Heart right ventricle (tissue), 16 donors: ENCODE measurements around the gene CTNNA1. TPM values are rescaled to one million over a fixed set of nuclear protein-coding genes. Genes with fewer than 3 reads are reported as not detected.

Experiments
- ATAC-seq, 8 donors: fragments of 200-7000 bp; cut with Tn5 transposase; one replicate each; pipeline ENCODE4 v1.9.1; 2020; ENCODE audit warnings: mild to moderate bottlenecking in 8 of 8, moderate library complexity in 8 of 8, moderate number of reproducible peaks in 1 of 8
- DNase-seq, 2 donors: peaks; one replicate each; pipeline ENCODE4 v3.0.0-alpha.2; 2020
- H3K27ac ChIP-seq, 10 donors: fragments of 200-600 bp; sonication (generic) in 2 of 10; one replicate each; pipeline versions ENCODE4 v1.5.0 to v1.8.0; 2020 to 2022; ENCODE audit warnings: mild to moderate bottlenecking in 3 of 10
- H3K27me3 ChIP-seq, 7 donors: fragments of 200-600 bp; one replicate each; pipeline ENCODE4 v1.8.0; 2021 to 2022; ENCODE audit warnings: mild to moderate bottlenecking in 2 of 7
- H3K36me3 ChIP-seq, 9 donors: fragments of 200-600 bp; sonication (generic) in 1 of 9; one replicate each; pipeline versions ENCODE4 v1.5.0 to v1.8.0; 2020 to 2022; ENCODE audit warnings: mild to moderate bottlenecking in 2 of 9
- H3K4me1 ChIP-seq, 9 donors: fragments of 200-600 bp; sonication (generic) in 1 of 9; one replicate each; pipeline versions ENCODE4 v1.5.0 to v1.8.0; 2020 to 2022; ENCODE audit warnings: mild to moderate bottlenecking in 4 of 9
- H3K4me3 ChIP-seq, 10 donors: fragments of 200-600 bp; sonication (generic) in 2 of 10; one replicate each; pipeline versions ENCODE4 v1.5.0 to v1.8.0; 2020 to 2022; ENCODE audit warnings: mild to moderate bottlenecking in 7 of 10, moderate library complexity in 2 of 10
- H3K9me3 ChIP-seq, 11 donors: fragments of 200-600 bp in 10 of 11; sonication (generic) in 2 of 11; one replicate each; pipeline versions ENCODE4 v1.5.0 to v1.8.0; 2013 to 2022; ENCODE audit warnings: mild to moderate bottlenecking in 2 of 11, control low read depth in 1 of 11, moderate library complexity in 1 of 11
- CTCF ChIP-seq, 9 donors: fragments of 200-600 bp; sonication (generic) in 2 of 9; IDR thresholded peaks; one replicate each; pipeline versions ENCODE4 v1.5.0 to v1.8.0; 2021 to 2022; ENCODE audit warnings: antibody characterized with exemption in 9 of 9, mild to moderate bottlenecking in 5 of 9, moderate library complexity in 1 of 9
- WGBS, 2 donors: extraction: QIAGEN DNeasy Blood & Tissue Kit; methylation state at CpG; one replicate each; pipeline ENCODE4 v1.1.7; 2013; ENCODE audit warnings: inconsistent platforms in 1 of 2; 5-methylcytosine and 5-hydroxymethylcytosine counted together
- intact Hi-C, 10 donors: fragments of 100-400 bp; cut with DNase I; formaldehyde crosslinking; loops; one replicate each; pipeline versions ENCODE4 v1.11.1 to v1.14.2; 2022
- polyA plus RNA-seq, 2 donors: library from polyadenylated mRNA; stranded (reverse); fragments of 200-250 nt; gene quantifications; one replicate each; pipeline ENCODE4 v1.2.3, GENCODE V29; 2013
- total RNA-seq, 10 donors: library from RNA; stranded (reverse); fragmentation: NEBNext Ultra II Directional in 3 of 10; extraction: Animal tissue kit (Norgen Biotek cat#: 25700) in 3 of 10; gene quantifications; one replicate each; pipeline versions ENCODE4 v1.2.1 to v1.2.4, GENCODE V29; 2021 to 2023
- donor health status: Arrhythmogenic right ventricular cardiomyopathy.
- donor health status: ischemic (EF 13 %, LVEDD 7.1; RV severe dilation, severe dysfunction).
- donor health status: healthy with polysubstance abuse.
- donor health status: DM: no; HTN: yes; CAD: no.
- donor health status: DM: no; HTN: no; CAD: no.
- donor health status: ischemic (EF 25% LVEDD 6.9; RV normal size, moderate dysfunction).
- donor health status: ischemic (EF 25% LVEDD 5.7; RV mildly dilated, moderate dysfunction).
- donor health status: healthy.
- donor health status: DM: yes; HTN: yes; CAD: no.
- donor health status: Ischemic cardiomyopathy.
- donor health status: ischemic (EF 35%, LVEDD 5.7; RV mildly dilated, moderate dysfunction).
- donor health status: nonischemic (EF 11% LVEDD 7.7; RV severe dilation, severe dysfunction).
- donor health status: DM: yes; HTN: yes; CAD: no.
- donor health status: PGD.
- donor health status: ischemic (EF 29% LVEDD 5.4; RV normal size, mild dysfunction).
- donor health status: nonischemic (EF 23%, LVEDD 6.1; RV moderate dilation, normal function).

CTNNA1 gene
- total and polyA plus RNA-seq, 12 donors, result 128 to 416 (median 379) TPM

GRCh38 chr5:138711087-138711486 lies 42.1 kb upstream of the CTNNA1 start:
- no peak for TF ChIP-seq CTCF (IDR thresholded peaks at IDR 0.05)
- H3K4me3 ChIP-seq, result no peak overlapping the region
- intact Hi-C loops, result no loop called here
- H3K36me3 ChIP-seq, result no peaks in the 10 kb centered on the region
- DNase-seq (no peak), ATAC-seq (no peak)
- H3K27ac ChIP-seq, result no peak overlapping the region
- H3K4me1 ChIP-seq, result peaks cover 0 to 10% (median 0%) of the 10 kb centered on the region in 9 donors
- WGBS, 2 donors, result 86 to 94% methylated on average over 6 of the region's 6 CpGs
- no peaks in the 10 kb centered on the region for H3K9me3 ChIP-seq
- no peaks in the 10 kb centered on the region for H3K27me3 ChIP-seq

GRCh38 chr5:138711811-138712210 lies 41.4 kb upstream of the CTNNA1 start:
- WGBS, 2 donors, result 86 to 89% methylated on average over 3 of the region's 3 CpGs
- DNase-seq, result no peak
- TF ChIP-seq CTCF (IDR thresholded peaks at IDR 0.05), result no peak
- H3K27ac ChIP-seq, result no peak overlapping the region
- no peaks in the 10 kb centered on the region for H3K36me3 ChIP-seq
- intact Hi-C loops, result no loop called here
- no peaks in the 10 kb centered on the region for H3K27me3 ChIP-seq
- ATAC-seq, result no peak
- no peak overlapping the region for H3K4me3 ChIP-seq
- no peaks in the 10 kb centered on the region for H3K9me3 ChIP-seq
- peaks cover 0 to 10% (median 3%) of the 10 kb centered on the region in 9 donors for H3K4me1 ChIP-seq

GRCh38 chr5:138712324-138712723 lies 40.9 kb upstream of the CTNNA1 start:
- Histone ChIP-seq H3K4me3 (no peak overlapping the region), H3K9me3 (no peaks in the 10 kb centered on the region), H3K27ac (no peak overlapping the region), H3K4me1 (peaks cover 0 to 12% (median under 1%) of the 10 kb centered on the region in 9 donors), H3K27me3 (no peaks in the 10 kb centered on the region), H3K36me3 (no peaks in the 10 kb centered on the region)
- DNase-seq (no peak), ATAC-seq (no peak)
- intact Hi-C loops, result no loop called here
- WGBS, 2 donors, result 89 to 94% methylated on average over 8 of the region's 8 CpGs
- no peak for TF ChIP-seq CTCF (IDR thresholded peaks at IDR 0.05)

- 82 to 85% methylated on average over 5 of the region's 5 CpGs for WGBS, 2 donors
- intact Hi-C loops, result no loop called here
- no peak for DNase-seq
- no peak for ATAC-seq
- no peaks in the 10 kb centered on the region for H3K36me3 ChIP-seq
- no peak overlapping the region for H3K4me3 ChIP-seq
- no peaks in the 10 kb centered on the region for H3K9me3 ChIP-seq
- H3K27ac ChIP-seq, result no peak overlapping the region
- TF ChIP-seq CTCF (IDR thresholded peaks at IDR 0.05), result no peak
- peaks cover 0 to 12% (median 0%) of the 10 kb centered on the region in 9 donors for H3K4me1 ChIP-seq
- H3K27me3 ChIP-seq, result no peaks in the 10 kb centered on the region
Measured at GRCh38 chr5:138712791-138713190, 40.4 kb upstream of the CTNNA1 start.
